Tibial nerve (tissue), 4 donors: ENCODE measurements around the gene SLC16A10.

Experiments
- EP300 ChIP-seq, 2 donors: sonication (generic); formaldehyde crosslinking; IDR thresholded peaks; one replicate each; pipeline ENCODE4 v1.6.1; 2017; ENCODE audit warnings: antibody characterized with exemption in 2 of 2, mild to moderate bottlenecking in 1 of 2
- POLR2A ChIP-seq, 2 donors: fragments of 450-650 bp; IDR thresholded peaks; one replicate each; pipeline ENCODE4 v1.6.1; 2017; ENCODE audit warnings: antibody characterized with exemption in 2 of 2, mild to moderate bottlenecking in 2 of 2, moderate library complexity in 2 of 2
- TF ChIP-seq, protein P1 (sequence below), 5 experiments: fragments of 200-600 bp in 3 of 5; fragments of 450-650 bp in 2 of 5; sonication (generic) in 3 of 5; IDR thresholded peaks; one replicate each; pipeline ENCODE4 v1.5.1; 2016 to 2019; ENCODE audit warnings: antibody characterized with exemption in 5 of 5, mild to moderate bottlenecking in 3 of 5, moderate library complexity in 2 of 5

- TF ChIP-seq, protein P1, sequence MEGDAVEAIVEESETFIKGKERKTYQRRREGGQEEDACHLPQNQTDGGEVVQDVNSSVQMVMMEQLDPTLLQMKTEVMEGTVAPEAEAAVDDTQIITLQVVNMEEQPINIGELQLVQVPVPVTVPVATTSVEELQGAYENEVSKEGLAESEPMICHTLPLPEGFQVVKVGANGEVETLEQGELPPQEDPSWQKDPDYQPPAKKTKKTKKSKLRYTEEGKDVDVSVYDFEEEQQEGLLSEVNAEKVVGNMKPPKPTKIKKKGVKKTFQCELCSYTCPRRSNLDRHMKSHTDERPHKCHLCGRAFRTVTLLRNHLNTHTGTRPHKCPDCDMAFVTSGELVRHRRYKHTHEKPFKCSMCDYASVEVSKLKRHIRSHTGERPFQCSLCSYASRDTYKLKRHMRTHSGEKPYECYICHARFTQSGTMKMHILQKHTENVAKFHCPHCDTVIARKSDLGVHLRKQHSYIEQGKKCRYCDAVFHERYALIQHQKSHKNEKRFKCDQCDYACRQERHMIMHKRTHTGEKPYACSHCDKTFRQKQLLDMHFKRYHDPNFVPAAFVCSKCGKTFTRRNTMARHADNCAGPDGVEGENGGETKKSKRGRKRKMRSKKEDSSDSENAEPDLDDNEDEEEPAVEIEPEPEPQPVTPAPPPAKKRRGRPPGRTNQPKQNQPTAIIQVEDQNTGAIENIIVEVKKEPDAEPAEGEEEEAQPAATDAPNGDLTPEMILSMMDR (IDR thresholded peaks at IDR 0.05), result no peak
- TF ChIP-seq POLR2A (IDR thresholded peaks at IDR 0.05) (no peak), EP300 (IDR thresholded peaks at IDR 0.05) (no peak)
Measured at GRCh38 chr6:111072801-111073360, 14.4 kb upstream of the SLC16A10 start.
